HL-60 (cell line): ENCODE measurements around the gene RGS19.

Experiments used
- DNase-seq, 2 experiments: peaks; one replicate each; pipeline ENCODE4 v3.0.0-alpha.2; 2010 to 2020; ENCODE audit warnings: low read depth in 1 of 2, low spot score in 1 of 2
- H3K27ac ChIP-seq: fragments of 250-450 bp; sonication (Bioruptor Pico); replicated peaks from 2 replicates; pipeline ENCODE4 v1.5.1; 2020; ENCODE audit warnings: mild to moderate bottlenecking, moderate library complexity
- H3K27me3 ChIP-seq: fragments of 250-450 bp; sonication (Bioruptor Pico); 2 replicates; pipeline ENCODE4 v1.5.1; 2021; ENCODE audit warnings: mild to moderate bottlenecking, moderate library complexity; ENCODE audit not compliant: insufficient read depth, poor library complexity, severe bottlenecking
- H3K4me3 ChIP-seq: replicated peaks from 2 replicates; pipeline ENCODE4 v1.5.1; 2011; ENCODE audit warnings: mild to moderate bottlenecking, control low read depth, low read length; ENCODE audit not compliant: insufficient read depth
- GABPA ChIP-seq: IDR thresholded peaks from 2 replicates; pipeline ENCODE4 v1.6.1; 2012; ENCODE audit warnings: low read depth
- POLR2AphosphoS5 ChIP-seq: IDR thresholded peaks from 2 replicates; pipeline ENCODE4 v1.6.1; 2012; ENCODE audit warnings: low read depth
- REST ChIP-seq: IDR thresholded peaks from 2 replicates; pipeline ENCODE4 v1.6.1; 2012; ENCODE audit warnings: low read depth; ENCODE audit not compliant: insufficient replicate concordance
- SPI1 ChIP-seq: IDR thresholded peaks from 2 replicates; pipeline ENCODE4 v1.6.1; 2012; ENCODE audit warnings: low read depth, mild to moderate bottlenecking, borderline replicate concordance
- TF ChIP-seq, protein P1 (sequence below): IDR thresholded peaks from one replicate; pipeline ENCODE4 v1.5.1; 2011; ENCODE audit warnings: low read length, control low read depth, inconsistent platforms; ENCODE audit not compliant: insufficient read depth

RGS19 gene

GRCh38 chr20:64039293-64040160 is 39.8 kb downstream of the RGS19 start:
- TF ChIP-seq REST (no peak), GABPA (no peak), POLR2AphosphoS5 (no peak), SPI1 (no peak)
- TF ChIP-seq, protein P1, sequence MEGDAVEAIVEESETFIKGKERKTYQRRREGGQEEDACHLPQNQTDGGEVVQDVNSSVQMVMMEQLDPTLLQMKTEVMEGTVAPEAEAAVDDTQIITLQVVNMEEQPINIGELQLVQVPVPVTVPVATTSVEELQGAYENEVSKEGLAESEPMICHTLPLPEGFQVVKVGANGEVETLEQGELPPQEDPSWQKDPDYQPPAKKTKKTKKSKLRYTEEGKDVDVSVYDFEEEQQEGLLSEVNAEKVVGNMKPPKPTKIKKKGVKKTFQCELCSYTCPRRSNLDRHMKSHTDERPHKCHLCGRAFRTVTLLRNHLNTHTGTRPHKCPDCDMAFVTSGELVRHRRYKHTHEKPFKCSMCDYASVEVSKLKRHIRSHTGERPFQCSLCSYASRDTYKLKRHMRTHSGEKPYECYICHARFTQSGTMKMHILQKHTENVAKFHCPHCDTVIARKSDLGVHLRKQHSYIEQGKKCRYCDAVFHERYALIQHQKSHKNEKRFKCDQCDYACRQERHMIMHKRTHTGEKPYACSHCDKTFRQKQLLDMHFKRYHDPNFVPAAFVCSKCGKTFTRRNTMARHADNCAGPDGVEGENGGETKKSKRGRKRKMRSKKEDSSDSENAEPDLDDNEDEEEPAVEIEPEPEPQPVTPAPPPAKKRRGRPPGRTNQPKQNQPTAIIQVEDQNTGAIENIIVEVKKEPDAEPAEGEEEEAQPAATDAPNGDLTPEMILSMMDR: no peak
- DNase-seq: no peak
- peak overlapping the region; percentile 53 for H3K4me3 ChIP-seq
- peaks cover 6% of the 10 kb centered on the region for H3K27me3 ChIP-seq
- H3K27ac ChIP-seq: peak overlapping the region; percentile 61

GRCh38 chr20:64038565-64039292 is 40.6 kb downstream of the RGS19 start:
- Histone ChIP-seq H3K27me3 (peaks cover 6% of the 10 kb centered on the region), H3K27ac (peak overlapping the region; percentile 61), H3K4me3 (peak overlapping the region; percentile 53)
- TF ChIP-seq, protein P1: peak; percentile 38
- no peak for TF ChIP-seq GABPA
- peak; percentile 57 to 76 for DNase-seq

DNA sequence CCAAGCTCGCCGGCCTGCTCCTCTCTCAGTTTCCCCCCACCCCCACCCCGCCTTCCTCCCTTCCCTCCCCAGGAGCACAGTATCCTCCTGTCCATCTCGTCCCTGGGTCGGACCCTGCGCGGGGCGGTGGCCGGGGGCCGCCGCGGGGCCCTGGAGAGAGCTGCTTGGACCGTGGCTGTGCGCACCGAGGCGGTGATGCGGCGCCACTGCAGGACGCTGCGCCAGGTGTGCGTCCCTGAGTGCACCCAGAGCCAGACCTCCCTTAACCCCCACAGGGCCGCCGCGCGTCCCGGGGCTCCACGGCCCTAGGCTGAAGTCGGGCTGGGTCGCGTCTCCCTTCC is 41.1 kb downstream of the RGS19 start:
- TF ChIP-seq GABPA (no peak), POLR2AphosphoS5 (no peak), SPI1 (no peak), REST (no peak)
- TF ChIP-seq, protein P1: no peak
- DNase-seq: peak in 1 of 2 experiments; percentile 18
- Histone ChIP-seq H3K4me3 (no peak overlapping the region), H3K27ac (no peak overlapping the region), H3K27me3 (peaks cover 6% of the 10 kb centered on the region)
